HG02763 (cell line): ENCODE data around the gene POLR2M.

Experiments
- ATAC-seq: cut with Tn5 transposase; IDR thresholded peaks from one replicate; pipeline ENCODE4 v1.9.1; 2021; ENCODE audit warnings: mild to moderate bottlenecking, moderate library complexity; ENCODE audit not compliant: unreplicated experiment

POLR2M gene

DNA sequence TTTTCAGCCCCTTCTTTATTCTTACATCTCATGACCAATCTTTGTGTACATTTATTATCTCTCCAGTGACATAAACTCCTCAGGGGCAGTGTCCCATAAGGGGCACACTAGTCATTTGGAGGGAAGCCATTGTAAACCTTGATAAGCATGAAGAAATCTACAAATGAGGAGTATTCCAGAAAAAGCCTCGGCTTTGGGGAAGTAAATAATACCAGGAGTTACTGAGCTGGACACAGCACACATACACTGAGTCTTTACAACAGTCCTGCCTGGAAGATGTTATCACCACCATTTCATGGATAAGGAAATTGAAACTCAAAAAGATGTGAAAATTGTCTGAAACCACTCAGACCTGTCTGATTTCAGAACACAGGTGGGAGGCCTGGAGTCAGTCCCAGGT, 15.4 kb upstream of the POLR2M start:
- ATAC-seq: no peak

DNA sequence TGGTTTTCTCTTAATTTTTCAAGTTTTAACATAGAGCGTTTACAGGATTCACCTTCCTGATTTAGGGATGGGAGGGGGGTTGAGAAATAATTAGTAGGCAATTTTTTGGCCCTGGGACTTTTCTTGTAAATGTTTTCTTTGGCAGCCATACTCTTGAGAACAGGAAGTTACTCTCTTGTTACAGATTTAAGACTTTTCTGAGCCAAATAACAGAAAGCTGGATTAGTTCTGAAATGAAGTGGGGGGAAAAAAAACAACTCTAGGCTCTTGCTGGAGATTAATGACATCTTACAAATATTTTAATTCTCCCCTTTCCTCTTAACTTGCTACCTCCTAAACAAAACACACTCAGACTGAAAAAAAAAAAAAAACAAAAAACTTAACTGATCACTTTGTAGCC, 13.8 kb upstream of the POLR2M start:
- ATAC-seq: no peak

DNA sequence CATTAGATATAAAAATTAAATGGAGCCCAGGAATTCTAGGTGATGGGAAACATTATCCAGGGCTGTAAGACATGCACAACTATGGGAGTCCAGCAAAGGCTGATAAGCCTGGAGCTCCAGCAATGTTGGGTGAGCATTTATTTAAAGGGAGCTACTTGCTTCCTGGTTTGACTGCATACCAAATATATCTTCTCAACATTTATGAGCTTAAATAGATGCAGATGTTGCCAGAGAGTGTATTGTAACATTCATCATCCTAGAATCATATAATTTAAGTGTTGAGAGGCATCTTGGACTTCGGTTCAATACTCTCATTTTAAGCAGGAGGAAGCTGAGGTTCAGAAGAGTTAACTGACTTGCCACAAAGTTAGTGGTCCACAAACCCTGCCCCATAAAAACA, 12.2 kb upstream of the POLR2M start:
- ATAC-seq: no peak

DNA sequence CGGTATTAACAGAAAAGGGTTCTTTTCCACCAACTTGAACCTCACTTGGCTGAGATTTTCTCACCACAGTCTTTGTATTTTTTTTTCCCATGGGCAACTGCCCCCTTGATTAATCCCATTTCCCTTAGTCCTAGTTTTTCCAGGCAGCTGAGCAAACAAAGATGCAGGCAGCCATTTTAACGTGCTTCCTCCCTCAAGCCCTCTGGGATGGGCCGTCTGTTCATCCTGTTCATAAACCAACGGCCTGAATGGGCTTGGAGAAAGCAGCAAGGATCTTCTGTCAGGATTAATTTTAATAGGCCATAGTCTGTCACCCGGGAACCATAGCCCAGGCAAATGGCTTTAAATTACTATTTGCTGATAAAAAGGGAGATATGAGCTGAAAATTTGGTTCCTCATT, 10.4 kb upstream of the POLR2M start:
- no peak for ATAC-seq

DNA sequence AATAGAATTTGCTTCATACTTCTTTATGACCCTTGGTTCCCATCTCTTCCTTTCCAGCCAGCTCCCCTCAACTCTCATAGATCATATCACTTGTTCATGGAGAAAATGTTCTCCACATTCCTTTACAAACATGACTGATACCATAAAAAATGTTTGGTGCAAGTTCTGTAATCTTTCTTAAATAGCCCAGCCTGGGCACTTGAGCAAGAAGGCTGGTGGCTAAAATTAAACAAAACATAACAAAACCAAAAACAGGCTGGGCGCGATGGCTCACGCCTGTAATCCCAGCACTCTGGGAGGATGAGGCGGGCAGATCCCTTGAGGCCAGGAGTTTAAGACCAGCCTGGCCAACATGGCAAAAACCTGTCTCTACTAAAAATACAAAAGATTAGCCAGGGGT, 8.9 kb upstream of the POLR2M start:
- ATAC-seq: no peak

DNA sequence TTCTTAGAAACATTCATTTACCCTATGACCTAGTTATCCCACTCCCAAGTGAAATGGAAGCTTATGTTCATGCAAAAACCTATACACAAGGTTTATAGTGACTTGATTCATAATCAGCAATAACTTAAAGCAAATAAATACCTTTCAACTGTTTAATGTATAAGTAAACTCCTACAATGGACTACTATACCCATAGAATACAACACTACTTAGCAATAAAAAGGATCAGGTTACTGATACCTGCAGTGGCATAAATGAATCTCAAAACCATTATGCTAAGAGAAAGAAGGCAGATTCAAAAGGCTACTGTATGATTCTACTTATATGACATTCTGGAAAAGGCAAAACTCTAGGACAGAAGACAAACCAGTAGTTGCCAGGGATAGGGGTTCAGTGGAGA, 8.3 kb upstream of the POLR2M start:
- ATAC-seq: no peak

DNA sequence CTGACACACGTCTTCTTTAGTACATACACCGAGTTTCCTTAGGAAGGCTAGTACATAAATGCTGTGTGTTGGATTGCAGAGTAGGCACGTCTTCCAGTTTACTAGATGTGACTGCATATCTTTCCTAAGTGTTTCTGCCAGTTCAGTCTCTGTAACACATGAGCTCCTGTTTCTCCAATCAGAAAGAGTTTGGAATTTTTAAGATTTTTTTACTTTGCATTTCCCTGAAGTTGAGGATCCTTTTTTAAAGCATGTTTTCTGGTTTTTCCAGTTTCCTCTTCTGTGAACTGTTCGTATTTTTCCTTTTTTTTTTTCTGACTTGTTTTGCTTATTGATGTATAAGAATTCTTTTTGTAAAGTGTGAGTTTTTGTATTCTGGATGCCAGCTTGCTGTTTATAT, 7.5 kb upstream of the POLR2M start:
- no peak for ATAC-seq

DNA sequence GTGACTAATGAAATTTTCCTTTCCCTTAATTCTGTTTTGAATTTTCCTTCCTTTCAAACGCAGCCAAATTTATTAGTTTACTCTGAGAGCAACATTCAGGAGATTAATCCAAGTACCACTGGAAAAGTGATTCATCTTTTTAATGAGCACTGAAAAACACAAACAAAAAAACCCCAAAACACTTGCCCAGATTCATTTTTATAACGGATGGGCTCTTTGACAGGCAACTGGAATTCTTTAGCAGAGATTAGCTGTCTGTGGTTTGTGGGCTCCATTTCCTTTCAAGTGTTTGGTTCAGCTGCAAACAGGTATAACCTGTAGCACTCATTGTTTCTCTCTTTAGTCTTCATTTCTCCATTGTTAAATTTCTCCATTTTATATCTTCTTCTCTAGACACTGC, 3.1 kb upstream of the POLR2M start:
- ATAC-seq: no peak

DNA sequence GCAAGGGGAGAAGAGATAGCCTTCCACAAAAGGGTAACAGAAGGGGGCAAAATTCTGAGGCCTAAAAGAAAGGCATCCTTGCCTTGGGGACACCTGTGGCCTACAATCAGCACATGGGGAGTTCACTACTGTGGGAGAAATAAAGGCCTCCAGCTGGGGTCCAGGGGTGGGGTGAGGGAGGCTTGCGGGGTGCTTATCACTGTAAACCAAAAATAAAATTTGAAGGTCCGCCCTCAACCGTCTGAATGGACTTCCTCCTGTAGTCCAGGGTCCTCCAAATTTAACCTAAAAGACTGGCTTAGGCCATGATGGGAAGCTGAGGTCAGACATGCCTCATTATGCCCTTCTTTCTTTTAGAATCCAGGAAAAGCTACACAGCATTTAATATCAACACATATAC, 2.1 kb upstream of the POLR2M start:
- no peak for ATAC-seq

DNA sequence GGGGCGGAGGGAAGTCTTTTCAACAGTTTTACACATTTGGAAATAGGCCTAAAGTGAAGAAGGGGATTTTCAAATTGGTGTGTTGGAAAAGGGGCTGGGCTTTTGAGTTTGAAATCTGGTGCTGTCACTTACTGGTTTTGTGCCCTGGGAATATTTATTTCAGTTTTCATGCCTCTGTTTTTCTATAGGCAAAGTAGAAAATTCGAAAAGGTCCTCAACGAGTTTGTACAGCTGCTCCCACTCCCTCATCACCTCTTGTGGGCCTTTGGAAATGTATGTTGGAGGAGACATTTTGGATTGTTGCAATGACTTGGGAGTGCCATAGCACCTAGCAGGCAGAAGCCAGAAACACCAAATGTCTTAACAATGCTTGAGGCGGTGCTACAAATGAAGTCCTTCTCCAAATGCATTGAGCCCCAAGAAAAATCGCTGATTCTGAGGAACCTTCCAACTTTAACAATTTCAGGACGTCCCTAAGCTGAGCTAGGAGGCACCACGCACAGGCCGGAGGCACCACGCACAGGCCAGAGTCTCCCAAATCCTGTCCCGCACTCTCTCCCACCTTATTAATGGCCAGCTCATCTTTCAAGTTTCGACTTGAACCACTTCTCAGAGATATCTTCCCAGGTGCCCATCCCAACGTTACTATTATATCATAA, 639 bp upstream of the POLR2M start:
- no peak for ATAC-seq

DNA sequence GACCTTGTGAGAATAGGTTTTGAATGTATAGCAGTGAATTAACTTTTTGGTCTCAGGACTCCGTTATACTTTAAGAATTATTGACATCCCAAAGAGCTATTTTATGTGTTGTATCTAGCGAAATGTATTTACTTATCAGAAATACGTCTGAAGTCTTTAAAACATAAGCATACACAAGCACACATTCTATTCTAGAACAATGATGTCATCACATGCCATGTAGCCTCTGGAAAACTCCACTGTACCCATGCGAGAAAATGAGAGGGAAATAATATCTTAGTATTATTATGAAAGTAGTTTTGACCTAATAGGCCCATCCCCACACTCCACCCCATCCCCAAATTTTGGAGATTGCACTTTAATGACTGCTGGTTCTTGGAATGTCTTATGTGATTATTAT, 1.5 kb downstream of the POLR2M start:
- no peak for ATAC-seq

DNA sequence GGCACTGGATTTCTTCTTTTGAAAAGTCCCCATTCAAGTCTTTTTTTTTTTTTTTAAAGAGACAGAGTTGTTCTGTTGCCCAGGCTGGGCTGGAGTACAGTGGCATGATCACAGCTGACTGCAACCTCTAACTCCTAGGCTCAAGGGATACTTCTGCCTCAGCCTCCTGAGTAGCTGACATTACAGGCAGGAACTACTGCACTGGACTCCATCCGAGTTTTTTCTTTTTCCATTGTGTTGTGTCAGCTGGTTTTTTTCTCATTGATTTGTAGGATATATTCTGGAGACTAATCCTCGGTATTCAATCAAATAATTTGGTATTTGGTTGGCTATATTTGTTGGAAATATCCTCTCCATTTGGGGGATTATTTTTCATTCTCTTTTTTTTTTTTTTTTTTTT, 11.8 kb downstream of the POLR2M start:
- ATAC-seq: no peak

DNA sequence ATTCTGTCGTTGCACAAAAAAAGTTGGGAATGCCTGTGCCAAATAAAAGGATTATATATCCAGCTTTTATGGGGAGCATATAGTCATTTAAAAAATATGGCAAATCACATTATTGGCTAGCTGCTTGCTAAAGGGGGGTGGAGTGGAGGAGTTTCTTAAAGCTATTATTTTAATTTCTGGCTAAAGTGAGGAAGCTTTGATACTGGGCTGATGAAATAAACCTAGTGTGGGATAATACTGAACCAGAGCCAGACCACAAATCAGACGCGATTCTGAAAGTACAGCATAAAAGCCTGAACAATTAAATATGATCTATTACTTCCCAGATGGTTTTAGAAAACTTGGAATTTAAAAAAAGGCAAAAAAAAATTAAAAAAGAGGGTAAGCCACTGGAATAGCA, 14.4 kb downstream of the POLR2M start:
- ATAC-seq: no peak

DNA sequence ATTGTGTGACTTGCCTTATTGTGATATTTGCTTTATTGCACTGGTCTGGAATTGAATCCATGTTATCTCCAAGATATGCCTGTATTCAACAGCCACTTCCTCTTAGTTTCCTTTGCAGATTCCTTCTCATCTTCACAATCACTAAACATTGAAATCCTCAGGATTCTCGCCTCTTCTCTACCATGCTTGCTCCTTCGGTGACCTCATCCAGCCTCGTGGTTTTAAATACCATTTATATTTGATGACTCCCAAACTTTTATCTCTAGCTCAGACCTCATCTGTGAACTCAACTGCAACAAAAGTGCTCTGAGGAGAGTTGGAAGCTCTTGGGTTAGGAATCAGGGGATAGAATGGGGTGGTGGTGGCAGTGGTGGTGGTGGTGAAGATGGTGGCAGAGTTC, 19.9 kb downstream of the POLR2M start:
- ATAC-seq: no peak

DNA sequence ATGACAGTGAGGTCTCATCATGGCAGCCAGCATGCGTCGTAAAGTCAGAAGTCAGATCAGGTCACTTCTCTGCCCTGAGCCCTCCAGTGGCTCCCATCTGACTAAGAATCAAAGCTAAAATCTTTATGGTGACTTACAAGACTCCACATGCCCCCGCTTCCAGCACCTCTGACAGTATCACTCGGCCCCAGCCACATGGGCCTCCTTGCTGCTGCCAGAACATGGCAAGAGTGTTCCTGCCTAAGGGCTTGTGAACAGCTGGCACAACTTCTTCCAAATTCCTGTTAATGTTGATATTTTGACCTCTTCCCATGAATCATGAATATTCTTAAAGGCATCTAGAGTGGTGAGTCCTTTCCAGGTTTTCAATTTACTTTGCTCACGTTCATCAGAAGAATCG, 20.5 kb downstream of the POLR2M start:
- ATAC-seq: no peak

DNA sequence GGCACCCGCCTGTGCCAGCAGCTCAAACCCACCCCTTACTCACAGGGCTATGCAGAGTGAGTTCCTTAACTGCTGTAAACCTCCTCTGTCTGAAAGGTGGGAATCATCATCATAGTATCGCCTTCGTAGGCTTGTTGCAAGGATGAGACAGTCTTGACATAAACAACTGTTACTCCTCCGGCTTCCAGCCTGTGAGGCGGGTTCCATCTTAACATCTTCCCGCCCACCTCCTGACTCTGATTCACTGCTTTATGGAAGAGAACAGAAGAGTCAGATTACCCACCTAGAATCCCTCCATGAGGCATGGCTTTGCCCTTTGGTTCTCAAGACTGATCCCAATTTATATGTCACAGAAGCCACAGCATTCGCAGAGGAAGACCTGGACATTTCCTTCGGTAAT, 21.9 kb downstream of the POLR2M start:
- no peak for ATAC-seq

DNA sequence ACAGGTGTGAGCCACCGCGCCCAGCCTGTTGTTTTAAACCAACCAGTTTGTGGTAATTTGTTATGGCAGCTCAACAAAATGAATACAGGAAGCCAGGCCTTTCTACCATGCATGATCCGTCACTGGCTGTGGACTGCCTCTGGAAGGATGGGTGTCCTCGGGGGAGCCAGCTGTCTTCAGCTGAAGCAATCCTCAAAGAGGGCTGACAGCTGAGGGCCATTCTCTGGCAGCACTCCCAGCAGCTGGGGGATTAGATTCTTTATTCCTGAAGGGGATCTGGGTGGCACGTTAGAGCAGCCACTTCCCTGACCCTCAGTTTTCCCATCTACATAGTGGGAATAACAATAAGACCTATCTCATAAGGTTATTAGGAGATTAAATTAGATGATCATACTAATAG, 24.4 kb downstream of the POLR2M start:
- no peak for ATAC-seq

DNA sequence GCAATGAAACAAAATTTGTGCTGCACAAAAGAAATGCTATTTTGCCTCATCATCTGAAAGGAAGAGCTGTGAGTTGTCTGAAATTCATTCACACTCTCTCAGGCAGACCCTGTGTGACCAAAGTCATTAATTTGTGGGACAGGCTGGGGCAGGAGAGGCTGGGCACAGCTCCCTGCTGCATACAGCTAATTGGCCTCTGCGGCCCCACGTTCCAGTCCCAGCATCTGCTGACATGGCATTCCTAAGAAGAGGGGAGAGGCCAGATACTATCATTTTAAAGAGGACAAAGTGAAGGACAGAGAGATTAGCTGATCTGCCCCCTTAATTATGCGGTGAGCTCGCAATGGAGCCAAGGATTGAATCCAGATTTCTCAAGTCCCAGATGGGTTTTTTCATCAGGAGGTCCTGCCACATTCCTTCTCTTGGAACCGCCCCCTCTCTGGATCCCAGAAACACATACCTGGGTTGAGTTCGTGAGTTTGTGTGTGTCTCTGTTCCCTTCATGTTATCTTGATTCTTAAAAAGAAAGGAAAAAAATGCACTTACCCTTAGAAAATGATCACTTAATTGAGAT, 25.1 kb downstream of the POLR2M start:
- no peak for ATAC-seq

DNA sequence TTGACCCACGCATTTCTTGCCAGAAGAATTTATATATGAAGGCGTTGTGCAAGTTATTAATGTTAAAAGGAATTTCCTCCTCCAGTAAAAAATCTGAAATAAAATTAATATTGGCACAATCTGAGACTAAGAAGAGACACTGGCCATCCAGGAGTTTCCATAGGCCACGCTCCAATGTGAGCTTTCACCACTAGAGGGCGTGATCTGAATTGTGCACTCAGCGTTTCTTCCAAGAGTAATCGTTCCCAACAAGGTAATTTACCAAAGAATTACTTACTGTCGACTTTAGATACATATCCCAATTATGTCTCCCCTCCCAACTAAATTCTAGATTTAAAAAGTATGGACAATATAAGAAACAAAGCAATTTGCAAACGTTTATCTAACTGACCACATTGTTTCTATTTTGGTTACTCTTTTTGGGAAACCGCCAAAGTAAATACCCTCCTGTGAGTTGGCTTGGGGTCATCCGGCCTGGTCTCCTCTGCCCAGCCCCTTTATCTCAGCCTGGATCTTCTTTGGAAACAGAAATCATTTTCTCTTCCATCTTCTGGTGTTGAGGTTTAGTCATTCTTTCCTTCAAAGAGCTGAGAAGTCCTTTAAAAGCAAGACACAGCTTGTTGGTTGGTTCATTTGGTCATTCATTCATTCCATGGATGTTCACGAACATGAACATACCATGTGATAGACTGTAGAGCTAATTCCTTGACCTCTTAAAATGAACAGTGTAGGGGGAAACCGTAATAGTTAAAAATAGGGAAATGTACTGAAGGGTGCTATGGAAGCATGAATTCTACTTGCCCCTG, 26.2 kb downstream of the POLR2M start:
- ATAC-seq: no peak

DNA sequence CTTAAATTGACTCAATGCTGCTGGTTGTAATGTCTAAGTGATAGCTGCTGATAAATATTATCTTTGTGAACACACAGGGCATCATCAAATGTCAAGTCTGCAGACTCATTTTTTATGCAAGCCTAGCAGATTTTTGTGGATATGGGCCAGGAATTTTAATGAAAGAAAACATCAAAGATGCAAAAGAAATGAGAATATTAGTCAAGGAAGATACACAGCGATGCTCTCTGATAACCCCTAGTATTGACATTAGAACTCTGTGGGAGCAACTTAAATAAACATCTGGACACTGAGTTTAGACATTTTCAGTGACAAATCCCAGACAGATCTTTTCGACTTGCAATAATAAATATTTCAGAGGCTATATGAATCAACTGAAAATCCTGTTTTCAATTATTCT, 28.3 kb downstream of the POLR2M start:
- no peak for ATAC-seq

DNA sequence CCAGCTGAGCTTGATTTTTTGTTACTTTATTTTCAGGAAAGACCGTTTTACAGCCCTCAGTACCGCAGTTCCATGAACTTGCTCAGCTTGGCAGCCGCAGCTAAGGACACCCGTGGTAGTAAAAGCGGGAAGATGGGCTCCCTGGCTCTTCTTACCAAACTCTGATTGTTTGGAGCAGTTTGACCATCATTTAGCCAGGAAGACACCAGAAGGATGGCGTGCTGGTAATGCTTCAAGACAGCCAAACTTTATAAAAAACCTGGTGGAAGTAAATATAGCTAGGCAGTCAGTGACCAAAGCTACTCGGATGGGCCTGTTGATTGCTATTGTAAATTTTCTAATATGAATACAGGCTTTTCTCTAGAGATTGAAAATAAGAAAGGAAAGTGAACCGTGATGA, 28.9 kb downstream of the POLR2M start:
- no peak for ATAC-seq

DNA sequence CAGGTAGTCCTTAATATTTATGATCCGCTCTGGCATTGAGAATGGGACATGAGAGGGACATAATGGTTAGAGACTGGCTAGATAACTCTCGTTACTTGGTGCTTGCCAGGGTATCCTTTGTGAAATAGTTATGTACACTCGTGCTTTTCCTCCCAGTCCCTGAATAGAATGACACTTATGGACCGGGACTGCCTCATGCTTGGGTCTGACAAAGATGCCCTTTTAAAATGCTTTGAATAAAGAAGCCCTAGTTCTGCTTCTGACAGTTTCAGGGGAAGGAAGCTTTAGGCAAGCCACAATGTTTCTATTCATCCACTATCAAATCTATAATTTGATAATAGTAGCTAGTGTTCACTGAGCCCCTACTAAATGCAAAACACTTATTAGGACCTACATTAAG, 29.4 kb downstream of the POLR2M start:
- ATAC-seq: no peak
